AG04450 (cell line): ENCODE data around the gene MMP23B. TPM values are rescaled to one million over a fixed set of nuclear protein-coding genes. Genes with fewer than 3 reads are reported as not detected.
A peak's percentile ranks its signal among the peaks of the same experiment; 100 is the strongest.
"Not testable (repeated sequence)": the region's sequence is repeated elsewhere in the genome, so short reads cannot be mapped to it uniquely, and the experiment has no call there.

Source experiments
- CTCF ChIA-PET: fragments of 300-600, 350-600 bp; formaldehyde crosslinking; extraction: SDS; loops from one replicate; lab custom pipeline; 2022; ENCODE audit warnings: antibody characterized with exemption, inconsistent platforms; lab: Charles Lee
- POLR2A ChIA-PET: fragments of 350-600 bp; formaldehyde crosslinking; extraction: SDS; loops from one replicate; lab custom pipeline; 2021; ENCODE audit warnings: antibody characterized with exemption, inconsistent platforms; lab: Yijun Ruan, JAX
- DNase-seq: peaks from one replicate; pipeline ENCODE4 v3.0.0-alpha.2; 2011; ENCODE audit warnings: low read depth, low spot score
- H3K27ac ChIP-seq: one replicate; pipeline ENCODE4 v1.5.1; 2012; ENCODE audit warnings: low read depth, low read length, control low read depth
- H3K27me3 ChIP-seq: one replicate; pipeline ENCODE4 v1.6.0; 2012; ENCODE audit warnings: low read length; ENCODE audit not compliant: control insufficient read depth, insufficient read depth
- H3K4me3 ChIP-seq: 2 replicates; pipeline ENCODE4 v1.5.1; 2011; ENCODE audit warnings: mild to moderate bottlenecking, low read depth, low read length, control low read depth
- H3K9me3 ChIP-seq: 2 replicates; pipeline ENCODE4 v1.5.1; 2012; ENCODE audit warnings: low read length; ENCODE audit not compliant: control insufficient read depth, insufficient read depth
- polyA plus RNA-seq: library from polyadenylated mRNA; depleted of rRNA; stranded (reverse); fragments of >200 nt; gene quantifications from 2 replicates; pipeline ENCODE4 v1.2.3, GENCODE V29; 2011
- TF ChIP-seq, protein P1 (sequence below): IDR thresholded peaks from 2 replicates; pipeline ENCODE4 v1.5.1; 2011; ENCODE audit warnings: low read depth, low read length, control low read depth, inconsistent platforms

Gene MMP23B
- polyA plus RNA-seq, 1 experiment: 4.9 TPM

DNA sequence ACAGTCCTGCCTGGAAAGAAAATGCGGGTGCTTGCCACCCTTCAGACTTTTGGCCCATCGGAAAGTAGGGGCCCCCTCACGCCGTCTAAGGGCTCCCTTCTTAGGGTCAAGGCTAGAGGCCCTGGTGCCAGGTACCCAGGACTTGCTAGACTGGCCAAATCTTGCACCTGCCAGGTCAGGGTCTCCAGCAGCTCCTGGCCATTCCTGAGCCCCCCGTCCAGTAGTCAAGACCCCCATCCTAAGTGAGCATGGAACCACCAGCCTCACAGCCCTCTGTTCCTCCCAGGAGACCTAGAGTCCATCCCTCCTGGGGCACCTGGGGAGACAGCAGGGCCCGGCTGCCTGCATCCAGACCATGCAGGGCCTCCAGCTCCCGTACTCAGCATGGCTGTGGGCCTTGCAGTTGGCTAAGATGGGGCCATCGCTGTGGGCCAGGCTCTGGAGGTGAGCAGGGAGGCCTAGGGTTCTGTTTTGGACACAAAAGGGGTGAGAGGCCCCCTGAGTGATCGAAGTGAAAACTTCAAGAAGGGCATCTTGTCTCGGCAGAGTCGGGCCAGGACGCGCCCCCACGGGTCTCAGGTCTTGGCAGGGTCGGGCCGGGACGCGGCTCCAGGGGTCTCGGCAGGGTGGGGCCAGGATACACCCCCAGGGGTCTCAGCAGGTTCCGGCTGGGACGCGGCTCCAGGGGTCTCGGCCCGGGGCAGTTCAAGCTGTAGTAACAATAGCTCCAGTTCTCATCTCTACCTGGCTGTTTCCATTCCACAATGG is 38.0 kb upstream of the MMP23B start:
- H3K4me3 ChIP-seq: no peak overlapping the region
- no peak overlapping the region for H3K27ac ChIP-seq
- CTCF ChIA-PET: no interaction called here
- DNase-seq: no peak
- POLR2A ChIA-PET: no interaction called here
- H3K9me3 ChIP-seq: no peaks in the 10 kb centered on the region; the same call in 1 of the 2 replicates
- peaks cover 26% of the 10 kb centered on the region for H3K27me3 ChIP-seq
- TF ChIP-seq, protein P1, sequence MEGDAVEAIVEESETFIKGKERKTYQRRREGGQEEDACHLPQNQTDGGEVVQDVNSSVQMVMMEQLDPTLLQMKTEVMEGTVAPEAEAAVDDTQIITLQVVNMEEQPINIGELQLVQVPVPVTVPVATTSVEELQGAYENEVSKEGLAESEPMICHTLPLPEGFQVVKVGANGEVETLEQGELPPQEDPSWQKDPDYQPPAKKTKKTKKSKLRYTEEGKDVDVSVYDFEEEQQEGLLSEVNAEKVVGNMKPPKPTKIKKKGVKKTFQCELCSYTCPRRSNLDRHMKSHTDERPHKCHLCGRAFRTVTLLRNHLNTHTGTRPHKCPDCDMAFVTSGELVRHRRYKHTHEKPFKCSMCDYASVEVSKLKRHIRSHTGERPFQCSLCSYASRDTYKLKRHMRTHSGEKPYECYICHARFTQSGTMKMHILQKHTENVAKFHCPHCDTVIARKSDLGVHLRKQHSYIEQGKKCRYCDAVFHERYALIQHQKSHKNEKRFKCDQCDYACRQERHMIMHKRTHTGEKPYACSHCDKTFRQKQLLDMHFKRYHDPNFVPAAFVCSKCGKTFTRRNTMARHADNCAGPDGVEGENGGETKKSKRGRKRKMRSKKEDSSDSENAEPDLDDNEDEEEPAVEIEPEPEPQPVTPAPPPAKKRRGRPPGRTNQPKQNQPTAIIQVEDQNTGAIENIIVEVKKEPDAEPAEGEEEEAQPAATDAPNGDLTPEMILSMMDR: no peak

DNA sequence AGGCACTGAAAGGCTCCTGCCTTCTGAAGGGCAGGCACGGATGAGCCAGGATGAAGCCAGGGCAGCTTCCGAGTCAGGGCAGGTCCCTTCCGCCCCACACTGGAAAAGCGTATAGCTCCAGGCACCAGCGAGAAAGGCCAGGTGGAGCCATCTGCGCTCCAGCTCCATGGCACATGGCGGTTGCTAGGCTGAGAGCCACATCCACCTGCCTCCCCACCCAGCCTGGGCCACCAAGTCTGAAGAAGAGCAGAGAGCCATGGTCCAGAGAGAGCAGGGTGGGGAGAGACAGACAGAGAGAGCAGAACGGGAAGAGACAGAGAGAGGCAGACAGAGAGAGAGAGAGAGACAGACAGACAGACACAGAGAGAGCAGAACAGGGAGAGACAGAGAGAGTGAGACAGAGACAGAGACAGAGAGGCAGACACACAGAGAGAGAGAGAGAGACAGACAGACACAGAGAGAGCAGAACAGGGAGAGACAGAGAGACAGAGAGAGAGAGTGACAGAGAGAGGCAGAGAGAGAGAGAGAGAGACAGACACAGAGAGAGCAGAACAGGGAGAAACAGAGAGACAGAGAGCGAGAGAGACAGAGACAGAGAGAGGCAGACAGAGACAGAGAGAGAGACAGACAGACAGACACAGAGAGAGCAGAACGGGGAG is 37.2 kb upstream of the MMP23B start:
- ChIA-PET POLR2A (no interaction called here), CTCF (no interaction called here)
- Histone ChIP-seq H3K9me3 (no peaks in the 10 kb centered on the region; the same call in 1 of the 2 replicates), H3K27ac (no peak overlapping the region), H3K27me3 (peaks cover 26% of the 10 kb centered on the region), H3K4me3 (no peak overlapping the region)
- DNase-seq: no peak
- TF ChIP-seq, protein P1: no peak

DNA sequence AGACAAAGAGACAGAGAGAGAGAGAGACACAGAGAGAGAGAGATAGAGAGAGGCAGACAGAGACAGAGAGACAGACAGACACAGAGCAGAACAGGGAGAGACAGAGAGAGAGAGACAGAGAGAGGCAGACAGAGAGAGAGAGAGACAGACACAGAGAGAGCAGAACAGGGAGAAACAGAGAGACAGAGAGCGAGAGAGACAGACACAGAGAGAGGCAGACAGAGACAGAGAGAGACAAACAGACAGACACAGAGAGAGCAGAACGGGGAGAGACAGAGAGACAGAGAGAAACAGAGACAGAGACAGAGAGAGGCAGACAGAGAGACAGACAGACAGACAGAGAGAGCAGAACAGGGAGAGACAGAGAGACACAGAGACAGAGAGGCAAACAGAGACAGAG is 36.6 kb upstream of the MMP23B start:
- H3K27ac ChIP-seq, DNase-seq, CTCF ChIA-PET, POLR2A ChIA-PET, H3K4me3 ChIP-seq, H3K9me3 ChIP-seq: not testable (repeated sequence)
- peaks cover 26% of the 10 kb centered on the region for H3K27me3 ChIP-seq

DNA sequence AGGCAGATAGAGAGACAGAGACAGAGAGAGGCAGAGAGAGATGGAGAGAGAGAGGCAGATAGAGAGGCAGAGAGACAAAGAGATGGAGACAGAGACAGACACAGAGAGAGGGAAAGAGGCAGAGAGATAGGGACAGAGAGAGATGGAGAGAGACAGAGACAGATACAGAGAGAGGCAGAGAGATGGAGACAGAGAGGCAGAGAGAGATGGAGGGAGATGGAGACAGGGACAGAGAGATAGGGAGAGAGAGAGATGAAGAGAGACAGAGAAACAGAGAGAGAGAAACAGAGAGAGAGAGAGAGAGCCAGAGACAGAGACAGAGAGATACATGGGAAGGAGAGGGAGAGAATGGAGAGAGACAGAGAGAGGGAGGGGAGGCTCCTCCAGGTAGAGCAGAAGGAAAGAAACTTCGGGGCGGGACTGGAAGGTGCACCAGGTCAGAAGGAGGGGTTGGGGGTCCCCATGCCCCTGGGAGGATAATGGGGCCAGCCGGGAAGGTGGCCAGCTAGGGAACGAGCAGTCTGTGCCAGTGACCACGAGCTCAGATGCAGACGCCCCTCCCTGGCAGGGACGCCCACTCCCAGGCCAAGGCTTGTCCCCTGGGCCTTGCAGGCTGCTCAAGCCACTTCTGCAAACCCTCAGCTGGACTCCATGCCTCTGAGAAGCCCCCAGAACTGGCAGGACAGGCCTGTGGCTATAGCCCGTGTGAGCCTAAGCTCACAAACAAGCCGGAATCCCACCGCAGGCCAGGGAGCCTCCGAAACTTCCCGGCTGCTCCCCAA is 35.3 kb upstream of the MMP23B start:
- POLR2A ChIA-PET: interaction anchor here (1.0 to 1.1 kb wide), 2 partner anchors 19 to 20 kb away, joined by 3 read pairs; partner anchors contain the start of gene MIB2
- Histone ChIP-seq H3K4me3 (no peak overlapping the region), H3K9me3 (no peaks in the 10 kb centered on the region; the same call in 1 of the 2 replicates), H3K27ac (no peak overlapping the region), H3K27me3 (peaks cover 28% of the 10 kb centered on the region)
- TF ChIP-seq, protein P1: no peak
- DNase-seq: no peak
- CTCF ChIA-PET: no interaction called here

DNA sequence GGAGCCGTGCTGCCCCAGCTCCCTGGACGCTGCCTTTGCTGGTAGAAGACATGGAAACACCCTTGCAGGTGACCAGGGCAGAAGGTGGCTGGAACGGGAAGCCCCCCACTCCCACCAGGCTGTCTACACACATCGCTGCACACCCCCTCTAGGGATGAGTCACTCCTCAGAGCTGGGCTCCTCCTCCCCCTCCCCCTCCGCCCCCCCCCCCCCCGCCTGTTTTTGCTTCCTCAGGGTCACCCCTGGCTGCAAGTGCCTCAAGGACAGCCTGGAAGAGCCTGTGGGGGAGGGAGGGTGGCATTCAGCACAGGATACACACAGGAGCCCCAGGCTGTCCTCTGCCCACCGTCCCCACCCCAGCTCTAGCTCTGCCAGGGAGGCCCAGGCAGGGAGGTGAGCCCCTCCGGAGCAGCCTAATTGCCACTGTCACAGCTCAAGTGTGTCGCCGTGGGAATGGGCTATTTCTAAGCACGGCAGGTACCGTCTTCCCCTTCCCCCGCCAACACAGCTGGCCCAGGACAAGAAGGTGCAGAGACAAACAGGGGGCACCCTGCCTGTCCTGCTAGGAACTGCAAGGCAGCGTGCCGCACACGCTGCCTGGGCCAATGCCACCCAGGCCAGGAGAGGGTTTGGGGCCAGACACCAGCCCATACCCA is 34.6 kb upstream of the MMP23B start:
- ChIA-PET POLR2A (interaction anchor here (1.0 to 1.1 kb wide), 2 partner anchors 18 to 20 kb away, joined by 3 read pairs; partner anchors contain the start of gene MIB2), CTCF (no interaction called here)
- Histone ChIP-seq H3K27me3 (peaks cover 28% of the 10 kb centered on the region), H3K4me3 (no peak overlapping the region), H3K9me3 (no peaks in the 10 kb centered on the region; the same call in 1 of the 2 replicates), H3K27ac (no peak overlapping the region)
- no peak for DNase-seq
- TF ChIP-seq, protein P1: peak; percentile 46
